ENCODE results near the gene TMEM62. TPM values are rescaled to one million over a fixed set of nuclear protein-coding genes. Genes with fewer than 3 reads are reported as not detected.
A peak's percentile ranks its signal among the peaks of the same experiment; 100 is the strongest.
"Not testable (repeated sequence)": the region's sequence is repeated elsewhere in the genome, so short reads cannot be mapped to it uniquely, and the experiment has no call there.

The TMEM62 gene
- total and polyA plus RNA-seq, 2 experiments from 2014 or later = 8.6 to 9.1 TPM

- H3K36me3 ChIP-seq = no peaks in the 10 kb centered on the region
- no peaks in the 10 kb centered on the region for H3K27me3 ChIP-seq
- H3K4me1 ChIP-seq (ENCODE audit: low read depth) = peaks cover 6% of the 10 kb centered on the region
- H3K4me3 ChIP-seq = no peak overlapping the region
- peak; percentile 81 for TF ChIP-seq CTCF (IDR thresholded peaks at IDR 0.05; ENCODE audit: low read depth, low read length)
- no peak overlapping the region for H3K27ac ChIP-seq
- peak; percentile 67 to 78 for DNase-seq (ENCODE audit: low read depth in 1 of 2, low spot score in 1 of 2)
- H3K9me3 ChIP-seq (ENCODE audit: low read depth) = no peaks in the 10 kb centered on the region
Observed at GRCh38 chr15:43225201-43225949, 92.0 kb downstream of the TMEM62 start.

GRCh38 chr15:43225950-43226255, 92.5 kb downstream of the TMEM62 start:
- not testable (repeated sequence) for H3K36me3 ChIP-seq; H3K27me3 ChIP-seq; DNase-seq (ENCODE audit: low read depth in 1 of 2, low spot score in 1 of 2); H3K4me3 ChIP-seq; H3K4me1 ChIP-seq (ENCODE audit: low read depth); H3K27ac ChIP-seq; H3K9me3 ChIP-seq (ENCODE audit: low read depth)

- H3K27ac ChIP-seq = no peak overlapping the region
- no peaks in the 10 kb centered on the region for H3K36me3 ChIP-seq
- no peaks in the 10 kb centered on the region for H3K4me1 ChIP-seq (ENCODE audit: low read depth)
- H3K9me3 ChIP-seq (ENCODE audit: low read depth) = no peaks in the 10 kb centered on the region
- DNase-seq (ENCODE audit: low read depth in 1 of 2, low spot score in 1 of 2) = no peak
- H3K27me3 ChIP-seq = no peaks in the 10 kb centered on the region
- no peak for TF ChIP-seq CTCF (IDR thresholded peaks at IDR 0.05; ENCODE audit: low read depth, low read length)
- H3K4me3 ChIP-seq = no peak overlapping the region
Observed at GRCh38 chr15:43226436-43227305, 93.3 kb downstream of the TMEM62 start.

- Histone ChIP-seq H3K4me1 (ENCODE audit: low read depth) (no peaks in the 10 kb centered on the region), H3K27me3 (no peaks in the 10 kb centered on the region), H3K4me3 (no peak overlapping the region), H3K9me3 (ENCODE audit: low read depth) (no peaks in the 10 kb centered on the region), H3K27ac (no peak overlapping the region), H3K36me3 (no peaks in the 10 kb centered on the region)
- TF ChIP-seq CTCF (IDR thresholded peaks at IDR 0.05; ENCODE audit: low read depth, low read length) = no peak
- no peak for DNase-seq (ENCODE audit: low read depth in 1 of 2, low spot score in 1 of 2)
Observed at GRCh38 chr15:43229977-43230376, 96.6 kb downstream of the TMEM62 start.

GRCh38 chr15:43230640-43231115, 97.3 kb downstream of the TMEM62 start:
- peak in 1 of 2 donors; percentile 44 for DNase-seq (ENCODE audit: low read depth in 1 of 2, low spot score in 1 of 2)
- H3K27ac ChIP-seq = no peak overlapping the region
- H3K9me3 ChIP-seq (ENCODE audit: low read depth) = no peaks in the 10 kb centered on the region
- TF ChIP-seq CTCF (IDR thresholded peaks at IDR 0.05; ENCODE audit: low read depth, low read length) = no peak
- no peaks in the 10 kb centered on the region for H3K4me1 ChIP-seq (ENCODE audit: low read depth)
- H3K4me3 ChIP-seq = no peak overlapping the region
- no peaks in the 10 kb centered on the region for H3K27me3 ChIP-seq
- H3K36me3 ChIP-seq = no peaks in the 10 kb centered on the region
